Measurements from ENCODE around the gene EPS8L3. TPM values are rescaled to one million over a fixed set of nuclear protein-coding genes. Genes with fewer than 3 reads are reported as not detected.

Gene EPS8L3
- total and polyA plus RNA-seq, 10 of the 15 experiments (the other 5 are each of a cell fraction or from before 2014, with no cell fraction given) = not detected

DNA sequence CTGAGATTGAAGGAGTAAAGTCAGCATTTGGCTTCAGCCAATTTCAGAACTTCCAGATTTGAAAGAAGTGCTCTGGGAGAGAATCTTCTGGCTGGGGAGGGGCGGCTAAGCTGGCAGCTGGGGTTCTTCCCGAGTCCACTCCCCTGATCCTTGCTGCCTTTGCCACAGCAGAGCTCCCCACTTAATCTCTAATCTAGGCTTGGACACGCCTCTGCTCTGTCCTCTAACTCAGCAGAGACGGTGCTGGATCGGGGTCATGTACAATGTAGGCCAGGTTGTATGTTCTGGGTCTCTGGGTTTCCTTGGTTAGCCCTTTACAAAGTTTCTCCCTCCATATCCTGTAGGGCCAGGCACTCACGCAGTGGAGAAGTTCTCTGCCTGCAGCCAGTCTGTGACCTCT is 12.8 kb downstream of the EPS8L3 start:
- ATAC-seq = no peak
- no TSS peak for BruUV-seq (replicated peaks)
- RAD21 ChIA-PET (ENCODE audit: unreplicated experiment) = no interaction called here
- TF ChIP-seq MEF2A (IDR thresholded peaks at IDR 0.05; ENCODE audit: insufficient read depth, low read depth, low read length) (no peak), NRF1 (conservative IDR thresholded peaks at IDR 0.05; ENCODE audit: low read depth, low read length) (no peak), NFYA (IDR thresholded peaks at IDR 0.05; ENCODE audit: borderline replicate concordance, low read depth, low read length) (no peak), KAT2A (conservative IDR thresholded peaks at IDR 0.05; ENCODE audit: control insufficient read depth, low read depth, low read length) (no peak), TCF7 (IDR thresholded peaks at IDR 0.05; ENCODE audit: borderline replicate concordance) (no peak), ZSCAN29 (IDR thresholded peaks at IDR 0.05) (no peak)
- TF ChIP-seq, protein P1, sequence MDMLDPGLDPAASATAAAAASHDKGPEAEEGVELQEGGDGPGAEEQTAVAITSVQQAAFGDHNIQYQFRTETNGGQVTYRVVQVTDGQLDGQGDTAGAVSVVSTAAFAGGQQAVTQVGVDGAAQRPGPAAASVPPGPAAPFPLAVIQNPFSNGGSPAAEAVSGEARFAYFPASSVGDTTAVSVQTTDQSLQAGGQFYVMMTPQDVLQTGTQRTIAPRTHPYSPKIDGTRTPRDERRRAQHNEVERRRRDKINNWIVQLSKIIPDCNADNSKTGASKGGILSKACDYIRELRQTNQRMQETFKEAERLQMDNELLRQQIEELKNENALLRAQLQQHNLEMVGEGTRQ (IDR thresholded peaks at IDR 0.05; ENCODE audit: borderline replicate concordance, low read depth, low read length) = no peak
- TF ChIP-seq, protein P2, sequence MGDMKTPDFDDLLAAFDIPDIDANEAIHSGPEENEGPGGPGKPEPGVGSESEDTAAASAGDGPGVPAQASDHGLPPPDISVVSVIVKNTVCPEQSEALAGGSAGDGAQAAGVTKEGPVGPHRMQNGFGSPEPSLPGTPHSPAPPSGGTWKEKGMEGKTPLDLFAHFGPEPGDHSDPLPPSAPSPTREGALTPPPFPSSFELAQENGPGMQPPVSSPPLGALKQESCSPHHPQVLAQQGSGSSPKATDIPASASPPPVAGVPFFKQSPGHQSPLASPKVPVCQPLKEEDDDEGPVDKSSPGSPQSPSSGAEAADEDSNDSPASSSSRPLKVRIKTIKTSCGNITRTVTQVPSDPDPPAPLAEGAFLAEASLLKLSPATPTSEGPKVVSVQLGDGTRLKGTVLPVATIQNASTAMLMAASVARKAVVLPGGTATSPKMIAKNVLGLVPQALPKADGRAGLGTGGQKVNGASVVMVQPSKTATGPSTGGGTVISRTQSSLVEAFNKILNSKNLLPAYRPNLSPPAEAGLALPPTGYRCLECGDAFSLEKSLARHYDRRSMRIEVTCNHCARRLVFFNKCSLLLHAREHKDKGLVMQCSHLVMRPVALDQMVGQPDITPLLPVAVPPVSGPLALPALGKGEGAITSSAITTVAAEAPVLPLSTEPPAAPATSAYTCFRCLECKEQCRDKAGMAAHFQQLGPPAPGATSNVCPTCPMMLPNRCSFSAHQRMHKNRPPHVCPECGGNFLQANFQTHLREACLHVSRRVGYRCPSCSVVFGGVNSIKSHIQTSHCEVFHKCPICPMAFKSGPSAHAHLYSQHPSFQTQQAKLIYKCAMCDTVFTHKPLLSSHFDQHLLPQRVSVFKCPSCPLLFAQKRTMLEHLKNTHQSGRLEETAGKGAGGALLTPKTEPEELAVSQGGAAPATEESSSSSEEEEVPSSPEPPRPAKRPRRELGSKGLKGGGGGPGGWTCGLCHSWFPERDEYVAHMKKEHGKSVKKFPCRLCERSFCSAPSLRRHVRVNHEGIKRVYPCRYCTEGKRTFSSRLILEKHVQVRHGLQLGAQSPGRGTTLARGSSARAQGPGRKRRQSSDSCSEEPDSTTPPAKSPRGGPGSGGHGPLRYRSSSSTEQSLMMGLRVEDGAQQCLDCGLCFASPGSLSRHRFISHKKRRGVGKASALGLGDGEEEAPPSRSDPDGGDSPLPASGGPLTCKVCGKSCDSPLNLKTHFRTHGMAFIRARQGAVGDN (IDR thresholded peaks at IDR 0.05) = no peak
- TF ChIP-seq, protein P3, sequence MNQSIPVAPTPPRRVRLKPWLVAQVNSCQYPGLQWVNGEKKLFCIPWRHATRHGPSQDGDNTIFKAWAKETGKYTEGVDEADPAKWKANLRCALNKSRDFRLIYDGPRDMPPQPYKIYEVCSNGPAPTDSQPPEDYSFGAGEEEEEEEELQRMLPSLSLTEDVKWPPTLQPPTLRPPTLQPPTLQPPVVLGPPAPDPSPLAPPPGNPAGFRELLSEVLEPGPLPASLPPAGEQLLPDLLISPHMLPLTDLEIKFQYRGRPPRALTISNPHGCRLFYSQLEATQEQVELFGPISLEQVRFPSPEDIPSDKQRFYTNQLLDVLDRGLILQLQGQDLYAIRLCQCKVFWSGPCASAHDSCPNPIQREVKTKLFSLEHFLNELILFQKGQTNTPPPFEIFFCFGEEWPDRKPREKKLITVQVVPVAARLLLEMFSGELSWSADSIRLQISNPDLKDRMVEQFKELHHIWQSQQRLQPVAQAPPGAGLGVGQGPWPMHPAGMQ (IDR thresholded peaks at IDR 0.05; ENCODE audit: borderline replicate concordance) = no peak
- TF ChIP-seq, protein P4, sequence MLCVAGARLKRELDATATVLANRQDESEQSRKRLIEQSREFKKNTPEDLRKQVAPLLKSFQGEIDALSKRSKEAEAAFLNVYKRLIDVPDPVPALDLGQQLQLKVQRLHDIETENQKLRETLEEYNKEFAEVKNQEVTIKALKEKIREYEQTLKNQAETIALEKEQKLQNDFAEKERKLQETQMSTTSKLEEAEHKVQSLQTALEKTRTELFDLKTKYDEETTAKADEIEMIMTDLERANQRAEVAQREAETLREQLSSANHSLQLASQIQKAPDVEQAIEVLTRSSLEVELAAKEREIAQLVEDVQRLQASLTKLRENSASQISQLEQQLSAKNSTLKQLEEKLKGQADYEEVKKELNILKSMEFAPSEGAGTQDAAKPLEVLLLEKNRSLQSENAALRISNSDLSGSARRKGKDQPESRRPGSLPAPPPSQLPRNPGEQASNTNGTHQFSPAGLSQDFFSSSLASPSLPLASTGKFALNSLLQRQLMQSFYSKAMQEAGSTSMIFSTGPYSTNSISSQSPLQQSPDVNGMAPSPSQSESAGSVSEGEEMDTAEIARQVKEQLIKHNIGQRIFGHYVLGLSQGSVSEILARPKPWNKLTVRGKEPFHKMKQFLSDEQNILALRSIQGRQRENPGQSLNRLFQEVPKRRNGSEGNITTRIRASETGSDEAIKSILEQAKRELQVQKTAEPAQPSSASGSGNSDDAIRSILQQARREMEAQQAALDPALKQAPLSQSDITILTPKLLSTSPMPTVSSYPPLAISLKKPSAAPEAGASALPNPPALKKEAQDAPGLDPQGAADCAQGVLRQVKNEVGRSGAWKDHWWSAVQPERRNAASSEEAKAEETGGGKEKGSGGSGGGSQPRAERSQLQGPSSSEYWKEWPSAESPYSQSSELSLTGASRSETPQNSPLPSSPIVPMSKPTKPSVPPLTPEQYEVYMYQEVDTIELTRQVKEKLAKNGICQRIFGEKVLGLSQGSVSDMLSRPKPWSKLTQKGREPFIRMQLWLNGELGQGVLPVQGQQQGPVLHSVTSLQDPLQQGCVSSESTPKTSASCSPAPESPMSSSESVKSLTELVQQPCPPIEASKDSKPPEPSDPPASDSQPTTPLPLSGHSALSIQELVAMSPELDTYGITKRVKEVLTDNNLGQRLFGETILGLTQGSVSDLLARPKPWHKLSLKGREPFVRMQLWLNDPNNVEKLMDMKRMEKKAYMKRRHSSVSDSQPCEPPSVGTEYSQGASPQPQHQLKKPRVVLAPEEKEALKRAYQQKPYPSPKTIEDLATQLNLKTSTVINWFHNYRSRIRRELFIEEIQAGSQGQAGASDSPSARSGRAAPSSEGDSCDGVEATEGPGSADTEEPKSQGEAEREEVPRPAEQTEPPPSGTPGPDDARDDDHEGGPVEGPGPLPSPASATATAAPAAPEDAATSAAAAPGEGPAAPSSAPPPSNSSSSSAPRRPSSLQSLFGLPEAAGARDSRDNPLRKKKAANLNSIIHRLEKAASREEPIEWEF (IDR thresholded peaks at IDR 0.05; ENCODE audit: insufficient replicate concordance, low read depth, low read length) = no peak

More for the DNA sequence above, 12.8 kb downstream of the EPS8L3 start:
- Histone ChIP-seq H3K4me2 (ENCODE audit: control insufficient read depth, insufficient read depth) (no peak overlapping the region), H3K4me3 (no peak overlapping the region), H3K9ac (ENCODE audit: control insufficient read depth, insufficient read depth, low read length) (no peak overlapping the region), H3K27me3 (replicated peaks in 1 of 2; ENCODE audit: control insufficient read depth in 2 of 2, insufficient read depth in 2 of 2, low read length in 1 of 2) (peaks cover 8 to 13% of the 10 kb centered on the region in 2 experiments), H3K79me2 (ENCODE audit: control insufficient read depth, insufficient read depth, low read length) (no peaks in the 10 kb centered on the region), H3K4me1 (ENCODE audit: control insufficient read depth, insufficient read depth, low read length) (no peaks in the 10 kb centered on the region), H2AFZ (ENCODE audit: control insufficient read depth, low read depth, low read length) (no peak overlapping the region), H4K20me1 (ENCODE audit: control insufficient read depth, insufficient read depth) (no peaks in the 10 kb centered on the region), H3K36me3 (ENCODE audit: control insufficient read depth in 2 of 2, insufficient read depth in 2 of 2, low read length in 1 of 2) (no peaks in the 10 kb centered on the region), H3K27ac (ENCODE audit: control insufficient read depth, insufficient read depth) (no peak overlapping the region), H3K9me3 (replicated peaks; ENCODE audit: control insufficient read depth, insufficient read depth, low read length) (no peaks in the 10 kb centered on the region; the same call in 2 of the 3 replicates)
- FAIRE-seq = no peak
- SMC1A ChIA-PET (ENCODE audit: uncharacterized antibody, unreplicated experiment) = no interaction called here
- POLR2A ChIA-PET = no interaction called here
- DNase-seq (ENCODE audit: low read depth, low spot score) = no peak
- in situ Hi-C loops (cut with MboI) (no loop called here), intact Hi-C loops (cut with micrococcal nuclease; ENCODE audit: unreplicated experiment) (no loop called here)
- WGBS (ENCODE audit: insufficient coverage, insufficient replicate concordance, low lambda C conversion rate, missing lambda C conversion rate) = 24% methylated on average over 4 of the region's 6 CpGs
- CTCF ChIA-PET = interaction anchor here (0.6 kb wide), 1 partner anchor 629 kb away, joined by 3 read pairs; no protein-coding TSS in a partner anchor

Measured in GM12878 (cell line).